Astrocyte (in vitro differentiated cells and primary cell): ENCODE data around the gene SSU72. TPM values are rescaled to one million over a fixed set of nuclear protein-coding genes. Genes with fewer than 3 reads are reported as not detected.

ENCODE experiments used
- DNase-seq: peaks from one replicate; pipeline ENCODE4 v3.0.0-alpha.2; 2010; ENCODE audit warnings: low read depth
- FAIRE-seq: peaks from 2 replicates; lab custom pipeline; 2011; peaks lifted over from hg19 to GRCh38; lab: Jason Lieb, UNC
- H2AFZ ChIP-seq: 2 replicates; pipeline ENCODE4 v1.6.0; 2012; ENCODE audit warnings: low read depth, low read length, inconsistent platforms
- H3K27ac ChIP-seq: 2 replicates; pipeline ENCODE4 v1.5.1; 2011; ENCODE audit warnings: low read depth, low read length, inconsistent platforms
- H3K27me3 ChIP-seq: 2 replicates; pipeline ENCODE4 v1.6.0; 2011; ENCODE audit warnings: low read length, inconsistent platforms; ENCODE audit not compliant: insufficient read depth
- H3K36me3 ChIP-seq: 2 replicates; pipeline ENCODE4 v1.5.1; 2011; ENCODE audit warnings: low read length, inconsistent platforms; ENCODE audit not compliant: insufficient read depth
- H3K4me1 ChIP-seq: 2 replicates; pipeline ENCODE4 v1.5.1; 2011; ENCODE audit warnings: low read length, inconsistent platforms; ENCODE audit not compliant: insufficient read depth
- H3K4me2 ChIP-seq: 2 replicates; pipeline ENCODE4 v1.6.0; 2012; ENCODE audit warnings: low read length, inconsistent platforms
- H3K4me3 ChIP-seq: 2 replicates; pipeline ENCODE4 v1.5.1; 2011; ENCODE audit warnings: low read depth, mild to moderate bottlenecking, low read length, inconsistent platforms; ENCODE audit not compliant: insufficient read depth
- H3K79me2 ChIP-seq: 2 replicates; pipeline ENCODE4 v1.6.0; 2012; ENCODE audit warnings: mild to moderate bottlenecking, low read length, inconsistent platforms; ENCODE audit not compliant: insufficient read depth
- H3K9ac ChIP-seq: 2 replicates; pipeline ENCODE4 v1.6.0; 2012; ENCODE audit warnings: mild to moderate bottlenecking, low read length, inconsistent platforms
- H3K9me3 ChIP-seq: 2 replicates; pipeline ENCODE4 v1.5.1; 2012; ENCODE audit warnings: low read depth, mild to moderate bottlenecking, low read length, inconsistent platforms; ENCODE audit not compliant: insufficient read depth
- H4K20me1 ChIP-seq: 2 replicates; pipeline ENCODE4 v1.6.0; 2012; ENCODE audit warnings: low read length, inconsistent platforms; ENCODE audit not compliant: insufficient read depth
- H3K27ac Mint-ChIP-seq: one replicate; pipeline ENCODE4 v1.8.0; 2021; ENCODE audit warnings: mild to moderate bottlenecking, mixed read lengths; ENCODE audit not compliant: unreplicated experiment
- H3K27me3 Mint-ChIP-seq: one replicate; pipeline ENCODE4 v1.8.0; 2021; ENCODE audit warnings: low read depth, mixed read lengths; ENCODE audit not compliant: unreplicated experiment
- H3K36me3 Mint-ChIP-seq: one replicate; pipeline ENCODE4 v1.8.0; 2021; ENCODE audit warnings: low read depth, mixed read lengths; ENCODE audit not compliant: unreplicated experiment
- H3K4me1 Mint-ChIP-seq: one replicate; pipeline ENCODE4 v1.8.0; 2021; ENCODE audit warnings: low read depth, mixed read lengths; ENCODE audit not compliant: unreplicated experiment
- H3K4me3 Mint-ChIP-seq: one replicate; pipeline ENCODE4 v1.8.0; 2021; ENCODE audit warnings: mild to moderate bottlenecking, moderate library complexity, mixed read lengths; ENCODE audit not compliant: unreplicated experiment
- H3K9me3 Mint-ChIP-seq: one replicate; pipeline ENCODE4 v1.8.0; 2021; ENCODE audit warnings: mild to moderate bottlenecking, mixed read lengths; ENCODE audit not compliant: unreplicated experiment
- CTCF ChIP-seq: IDR thresholded peaks from 2 replicates; pipeline ENCODE4 v1.5.1; 2011; ENCODE audit warnings: low read depth, mild to moderate bottlenecking, inconsistent platforms, low read length, moderate library complexity; ENCODE audit not compliant: insufficient read depth
- EZH2 ChIP-seq: IDR thresholded peaks from 2 replicates; pipeline ENCODE4 v1.6.1; 2012; ENCODE audit warnings: mild to moderate bottlenecking, low read length, inconsistent platforms; ENCODE audit not compliant: insufficient read depth
- total RNA-seq: library from RNA; stranded (reverse); gene quantifications from 2 replicates; pipeline ENCODE4 v1.2.1, GENCODE V29; 2021

The SSU72 gene
- total RNA-seq, 1 donor from 2014 or later, result 145 TPM

GRCh38 chr1:1615256-1616044 is 40.8 kb upstream of the SSU72 start, which contains the start of gene MIB2:
MIB2 (plus strand) TSS chr1:1615500; CDS start chr1:1623453, 7,953 bp downstream.
- peak within 1 kb of the TSS; percentile 88 for H3K27ac Mint-ChIP-seq
- Histone ChIP-seq H3K79me2 (peaks cover 45% of the 10 kb centered on the region), H2AFZ (peak within 1 kb of the TSS; percentile 78), H3K9ac (peak within 1 kb of the TSS; percentile 100), H3K27me3 (no peaks in the 10 kb centered on the region), H4K20me1 (peaks cover 62% of the 10 kb centered on the region), H3K9me3 (no peaks in the 10 kb centered on the region), H3K4me3 (peak within 1 kb of the TSS; percentile 77), H3K4me2 (peak within 1 kb of the TSS; percentile 95), H3K36me3 (peaks cover 3% of the 10 kb centered on the region), H3K4me1 (peaks cover 24% of the 10 kb centered on the region), H3K27ac (peak within 1 kb of the TSS; percentile 100)
- H3K9me3 Mint-ChIP-seq, result no peaks in the 10 kb centered on the region
- peak within 1 kb of the TSS; percentile 92 for H3K4me3 Mint-ChIP-seq
- TF ChIP-seq CTCF (no peak), EZH2 (no peak)
- H3K36me3 Mint-ChIP-seq, result peaks cover 7% of the 10 kb centered on the region
- FAIRE-seq, result no peak
- H3K4me1 Mint-ChIP-seq, result peaks cover 16% of the 10 kb centered on the region
- peak; percentile 84 for DNase-seq
- H3K27me3 Mint-ChIP-seq, result no peaks in the 10 kb centered on the region

- Histone ChIP-seq H3K27me3 (no peaks in the 10 kb centered on the region), H2AFZ (peak overlapping the region; percentile 51), H3K79me2 (peaks cover 45% of the 10 kb centered on the region), H3K4me1 (peaks cover 24% of the 10 kb centered on the region), H3K27ac (peak overlapping the region; percentile 100), H3K4me2 (peak overlapping the region; percentile 95), H3K36me3 (peaks cover 3% of the 10 kb centered on the region), H4K20me1 (peaks cover 56% of the 10 kb centered on the region), H3K9ac (peak overlapping the region; percentile 100), H3K4me3 (peak overlapping the region; percentile 77), H3K9me3 (no peaks in the 10 kb centered on the region)
- DNase-seq (no peak), FAIRE-seq (no peak)
- Mint-ChIP-seq H3K27me3 (no peaks in the 10 kb centered on the region), H3K9me3 (no peaks in the 10 kb centered on the region), H3K36me3 (peaks cover 8% of the 10 kb centered on the region), H3K4me1 (peaks cover 18% of the 10 kb centered on the region), H3K27ac (peak overlapping the region; percentile 88), H3K4me3 (peak overlapping the region; percentile 92)
- TF ChIP-seq EZH2 (no peak), CTCF (no peak)
Observed at GRCh38 chr1:1614954-1615255, 40.2 kb upstream of the SSU72 start.
